Measurements from ENCODE around the gene SLC24A1. TPM values are rescaled to one million over a fixed set of nuclear protein-coding genes. Genes with fewer than 3 reads are reported as not detected.

The SLC24A1 gene
- total RNA-seq, 1 donor from 2014 or later, result 2.0 TPM

GRCh38 chr15:65578904-65579728 lies 42.6 kb upstream of the SLC24A1 start:
- intact Hi-C loops (cut with DNase I), result no loop called here
- Histone ChIP-seq H3K27me3 (no peaks in the 10 kb centered on the region), H3K9me3 (no peaks in the 10 kb centered on the region), H3K36me3 (peaks cover 35 to 81% of the 10 kb centered on the region in 2 donors), H3K27ac (peak overlapping the region in 1 of 2 donors; percentile 4), H3K4me3 (no peak overlapping the region), H3K4me1 (no peaks in the 10 kb centered on the region)
- TF ChIP-seq CTCF (IDR thresholded peaks at IDR 0.05), result no peak
- no peak for DNase-seq (ENCODE audit: low spot score in 2 of 2)

GRCh38 chr15:65579762-65580161 lies 42.0 kb upstream of the SLC24A1 start:
- Histone ChIP-seq H3K36me3 (peaks cover 35 to 88% of the 10 kb centered on the region in 2 donors), H3K27me3 (no peaks in the 10 kb centered on the region), H3K9me3 (no peaks in the 10 kb centered on the region), H3K4me1 (no peaks in the 10 kb centered on the region), H3K27ac (no peak overlapping the region), H3K4me3 (no peak overlapping the region)
- intact Hi-C loops (cut with DNase I), result no loop called here
- no peak for TF ChIP-seq CTCF (IDR thresholded peaks at IDR 0.05)
- DNase-seq (ENCODE audit: low spot score in 2 of 2), result no peak

GRCh38 chr15:65580287-65580686 lies 41.5 kb upstream of the SLC24A1 start:
- Histone ChIP-seq H3K27me3 (no peaks in the 10 kb centered on the region), H3K27ac (no peak overlapping the region), H3K4me1 (no peaks in the 10 kb centered on the region), H3K4me3 (no peak overlapping the region), H3K36me3 (peaks cover 38 to 91% of the 10 kb centered on the region in 2 donors), H3K9me3 (no peaks in the 10 kb centered on the region)
- no peak for TF ChIP-seq CTCF (IDR thresholded peaks at IDR 0.05)
- no peak for DNase-seq (ENCODE audit: low spot score in 2 of 2)
- intact Hi-C loops (cut with DNase I), result no loop called here

- no peak for TF ChIP-seq CTCF (IDR thresholded peaks at IDR 0.05)
- no peak overlapping the region for H3K27ac ChIP-seq
- H3K27me3 ChIP-seq, result no peaks in the 10 kb centered on the region
- intact Hi-C loops (cut with DNase I), result no loop called here
- H3K9me3 ChIP-seq, result no peaks in the 10 kb centered on the region
- DNase-seq (ENCODE audit: low spot score in 2 of 2), result no peak
- no peaks in the 10 kb centered on the region for H3K4me1 ChIP-seq
- peaks cover 45 to 91% of the 10 kb centered on the region in 2 donors for H3K36me3 ChIP-seq
- H3K4me3 ChIP-seq, result no peak overlapping the region
Measured at GRCh38 chr15:65583701-65584100, 38.0 kb upstream of the SLC24A1 start.

GRCh38 chr15:65584241-65584640 lies 37.5 kb upstream of the SLC24A1 start:
- intact Hi-C loops (cut with DNase I), result no loop called here
- Histone ChIP-seq H3K4me3 (no peak overlapping the region), H3K9me3 (no peaks in the 10 kb centered on the region), H3K36me3 (peaks cover 44 to 89% of the 10 kb centered on the region in 2 donors), H3K4me1 (no peaks in the 10 kb centered on the region), H3K27ac (no peak overlapping the region), H3K27me3 (no peaks in the 10 kb centered on the region)
- no peak for DNase-seq (ENCODE audit: low spot score in 2 of 2)
- no peak for TF ChIP-seq CTCF (IDR thresholded peaks at IDR 0.05)

Data from ascending aorta (tissue), 2 donors.